ENCODE results near the gene GOSR1.
"Not testable (repeated sequence)": the region's sequence is repeated elsewhere in the genome, so short reads cannot be mapped to it uniquely, and the experiment has no call there.

GOSR1 gene

GRCh38 chr17:30433514-30433913 lies 43.7 kb upstream of the GOSR1 start:
- Histone ChIP-seq H3K4me1 (ENCODE audit: low read length) (0 out of 2 replicates have a peak, but pooled peaks cover 4% of the 10 kb centered on the region), H3F3A (ENCODE audit: insufficient read depth, low read length) (no peaks in the 10 kb centered on the region), H3K9me2 (replicated peaks; ENCODE audit: insufficient read depth, low read length) (no peaks in the 10 kb centered on the region), H3K9me3 (replicated peaks; ENCODE audit: insufficient read depth, low read length) (no peaks in the 10 kb centered on the region), H3K4me2 (ENCODE audit: low read depth, low read length) (no peak overlapping the region), H3K9ac (ENCODE audit: low read length) (no peak overlapping the region), H2AFZ (ENCODE audit: low read length) (no peak overlapping the region), H3K4me3 (ENCODE audit: low read length) (no peak overlapping the region), H3K27me3 (replicated peaks; ENCODE audit: insufficient read depth, low read length) (no peaks in the 10 kb centered on the region), H3K36me3 (replicated peaks; ENCODE audit: insufficient read depth, low read length) (no peaks in the 10 kb centered on the region), H3K79me2 (ENCODE audit: low read length) (no peaks in the 10 kb centered on the region), H3K27ac (ENCODE audit: low read length) (no peak overlapping the region), H4K20me1 (ENCODE audit: insufficient read depth, low read length) (no peaks in the 10 kb centered on the region; the same call in 1 of the 2 replicates)
- no peak for DNase-seq
- no peak for TF ChIP-seq CTCF (IDR thresholded peaks at IDR 0.05; ENCODE audit: low read length)
- TF ChIP-seq EZH2phosphoT487 (IDR thresholded peaks at IDR 0.05; ENCODE audit: low read length) = no peak
- TF ChIP-seq EZH2 (optimal IDR thresholded peaks at IDR 0.05; ENCODE audit: low read depth, low read length) = no peak

GRCh38 chr17:30436729-30437128 lies 40.5 kb upstream of the GOSR1 start:
- H3F3A ChIP-seq (ENCODE audit: insufficient read depth, low read length) = no peaks in the 10 kb centered on the region
- H3K9me3 ChIP-seq (replicated peaks; ENCODE audit: insufficient read depth, low read length) = no peaks in the 10 kb centered on the region
- no peak overlapping the region for H3K9ac ChIP-seq (ENCODE audit: low read length)
- TF ChIP-seq EZH2phosphoT487 (IDR thresholded peaks at IDR 0.05; ENCODE audit: low read length) = no peak
- no peak for TF ChIP-seq CTCF (IDR thresholded peaks at IDR 0.05; ENCODE audit: low read length)
- TF ChIP-seq EZH2 (optimal IDR thresholded peaks at IDR 0.05; ENCODE audit: low read depth, low read length) = no peak
- no peaks in the 10 kb centered on the region for H3K27me3 ChIP-seq (replicated peaks; ENCODE audit: insufficient read depth, low read length)
- no peak overlapping the region for H3K27ac ChIP-seq (ENCODE audit: low read length)
- no peaks in the 10 kb centered on the region for H3K36me3 ChIP-seq (replicated peaks; ENCODE audit: insufficient read depth, low read length)
- no peaks in the 10 kb centered on the region for H3K79me2 ChIP-seq (ENCODE audit: low read length)
- no peaks in the 10 kb centered on the region for H4K20me1 ChIP-seq (ENCODE audit: insufficient read depth, low read length)
- no peaks in the 10 kb centered on the region for H3K9me2 ChIP-seq (replicated peaks; ENCODE audit: insufficient read depth, low read length)
- H3K4me2 ChIP-seq (ENCODE audit: low read depth, low read length) = no peak overlapping the region
- no peak for DNase-seq
- no peak overlapping the region for H2AFZ ChIP-seq (ENCODE audit: low read length)
- no peak overlapping the region for H3K4me3 ChIP-seq (ENCODE audit: low read length)
- H3K4me1 ChIP-seq (ENCODE audit: low read length) = 0 out of 2 replicates have a peak, but pooled peaks cover 4% of the 10 kb centered on the region

- no peak overlapping the region for H3K27ac ChIP-seq (ENCODE audit: low read length)
- H3K9me2 ChIP-seq (replicated peaks; ENCODE audit: insufficient read depth, low read length) = no peaks in the 10 kb centered on the region
- H3F3A ChIP-seq (ENCODE audit: insufficient read depth, low read length) = no peaks in the 10 kb centered on the region
- no peak overlapping the region for H3K4me3 ChIP-seq (ENCODE audit: low read length)
- no peaks in the 10 kb centered on the region for H3K9me3 ChIP-seq (replicated peaks; ENCODE audit: insufficient read depth, low read length)
- no peak overlapping the region for H2AFZ ChIP-seq (ENCODE audit: low read length)
- no peaks in the 10 kb centered on the region for H3K27me3 ChIP-seq (replicated peaks; ENCODE audit: insufficient read depth, low read length)
- no peak for DNase-seq
- H3K79me2 ChIP-seq (ENCODE audit: low read length) = no peaks in the 10 kb centered on the region
- no peak overlapping the region for H3K4me2 ChIP-seq (ENCODE audit: low read depth, low read length)
- no peak overlapping the region for H3K9ac ChIP-seq (ENCODE audit: low read length)
- H4K20me1 ChIP-seq (ENCODE audit: insufficient read depth, low read length) = no peaks in the 10 kb centered on the region
- no peaks in the 10 kb centered on the region for H3K4me1 ChIP-seq (ENCODE audit: low read length)
- TF ChIP-seq CTCF (IDR thresholded peaks at IDR 0.05; ENCODE audit: low read length) = no peak
- no peak for TF ChIP-seq EZH2phosphoT487 (IDR thresholded peaks at IDR 0.05; ENCODE audit: low read length)
- TF ChIP-seq EZH2 (optimal IDR thresholded peaks at IDR 0.05; ENCODE audit: low read depth, low read length) = no peak
- H3K36me3 ChIP-seq (replicated peaks; ENCODE audit: insufficient read depth, low read length) = no peaks in the 10 kb centered on the region
These were observed 33.5 kb upstream of the GOSR1 start for GRCh38 chr17:30443721-30444120.

- H3K27ac ChIP-seq (ENCODE audit: low read length); H3K4me2 ChIP-seq (ENCODE audit: low read depth, low read length); H3K4me1 ChIP-seq (ENCODE audit: low read length); H3K9me3 ChIP-seq (replicated peaks; ENCODE audit: insufficient read depth, low read length); H3K9ac ChIP-seq (ENCODE audit: low read length); H3K27me3 ChIP-seq (replicated peaks; ENCODE audit: insufficient read depth, low read length); DNase-seq; H3K36me3 ChIP-seq (replicated peaks; ENCODE audit: insufficient read depth, low read length); H4K20me1 ChIP-seq (ENCODE audit: insufficient read depth, low read length); H3K4me3 ChIP-seq (ENCODE audit: low read length); H3K79me2 ChIP-seq (ENCODE audit: low read length); H3K9me2 ChIP-seq (replicated peaks; ENCODE audit: insufficient read depth, low read length); H3F3A ChIP-seq (ENCODE audit: insufficient read depth, low read length); H2AFZ ChIP-seq (ENCODE audit: low read length): not testable (repeated sequence)
These were observed 30.6 kb upstream of the GOSR1 start for GRCh38 chr17:30446640-30447039.
